Suprapubic skin (tissue), 4 donors: Measurements from ENCODE around the gene GALNT12.

Source experiments
- POLR2A ChIP-seq, 2 donors: fragments of 450-650 bp; IDR thresholded peaks; one replicate each; pipeline ENCODE4 v1.6.1; 2017; ENCODE audit warnings: antibody characterized with exemption in 2 of 2, mild to moderate bottlenecking in 2 of 2, moderate library complexity in 2 of 2
- POLR2AphosphoS5 ChIP-seq, 3 donors: sonication (generic); formaldehyde crosslinking; IDR thresholded peaks; one replicate each; pipeline ENCODE4 v1.6.1; 2017; ENCODE audit warnings: antibody characterized with exemption in 3 of 3
- TF ChIP-seq, protein P1 (sequence below), 2 donors: fragments of 200-600 bp in 1 of 2; fragments of 450-650 bp in 1 of 2; sonication (generic) in 1 of 2; IDR thresholded peaks; one replicate each; pipeline ENCODE4 v1.5.1; 2016 to 2019; ENCODE audit warnings: antibody characterized with exemption in 2 of 2, mild to moderate bottlenecking in 1 of 2, moderate library complexity in 1 of 2

- TF ChIP-seq, protein P1, sequence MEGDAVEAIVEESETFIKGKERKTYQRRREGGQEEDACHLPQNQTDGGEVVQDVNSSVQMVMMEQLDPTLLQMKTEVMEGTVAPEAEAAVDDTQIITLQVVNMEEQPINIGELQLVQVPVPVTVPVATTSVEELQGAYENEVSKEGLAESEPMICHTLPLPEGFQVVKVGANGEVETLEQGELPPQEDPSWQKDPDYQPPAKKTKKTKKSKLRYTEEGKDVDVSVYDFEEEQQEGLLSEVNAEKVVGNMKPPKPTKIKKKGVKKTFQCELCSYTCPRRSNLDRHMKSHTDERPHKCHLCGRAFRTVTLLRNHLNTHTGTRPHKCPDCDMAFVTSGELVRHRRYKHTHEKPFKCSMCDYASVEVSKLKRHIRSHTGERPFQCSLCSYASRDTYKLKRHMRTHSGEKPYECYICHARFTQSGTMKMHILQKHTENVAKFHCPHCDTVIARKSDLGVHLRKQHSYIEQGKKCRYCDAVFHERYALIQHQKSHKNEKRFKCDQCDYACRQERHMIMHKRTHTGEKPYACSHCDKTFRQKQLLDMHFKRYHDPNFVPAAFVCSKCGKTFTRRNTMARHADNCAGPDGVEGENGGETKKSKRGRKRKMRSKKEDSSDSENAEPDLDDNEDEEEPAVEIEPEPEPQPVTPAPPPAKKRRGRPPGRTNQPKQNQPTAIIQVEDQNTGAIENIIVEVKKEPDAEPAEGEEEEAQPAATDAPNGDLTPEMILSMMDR (IDR thresholded peaks at IDR 0.05), result no peak
- TF ChIP-seq POLR2AphosphoS5 (IDR thresholded peaks at IDR 0.05) (no peak), POLR2A (IDR thresholded peaks at IDR 0.05) (no peak)
Observed at GRCh38 chr9:98767196-98767595, 40.3 kb upstream of the GALNT12 start.
